Gastroesophageal sphincter (tissue), 3 donors: ENCODE results near the gene PLEKHN1.

ENCODE experiments used
- POLR2A ChIP-seq, 2 donors: fragments of 450-650 bp; IDR thresholded peaks; one replicate each; pipeline ENCODE4 v1.6.1; 2017; ENCODE audit warnings: antibody characterized with exemption in 2 of 2, mild to moderate bottlenecking in 2 of 2, moderate library complexity in 1 of 2
- POLR2AphosphoS5 ChIP-seq: sonication (generic); formaldehyde crosslinking; IDR thresholded peaks from one replicate; pipeline ENCODE4 v1.6.1; 2017; ENCODE audit warnings: antibody characterized with exemption
- TF ChIP-seq, protein P1 (sequence below), 4 experiments: fragments of 200-600 bp in 2 of 4; fragments of 450-650 bp in 2 of 4; sonication (generic) in 1 of 4; IDR thresholded peaks; one replicate each; pipeline ENCODE4 v1.5.1; 2017 to 2019; ENCODE audit warnings: antibody characterized with exemption in 4 of 4, mild to moderate bottlenecking in 2 of 4, moderate library complexity in 2 of 4

DNA sequence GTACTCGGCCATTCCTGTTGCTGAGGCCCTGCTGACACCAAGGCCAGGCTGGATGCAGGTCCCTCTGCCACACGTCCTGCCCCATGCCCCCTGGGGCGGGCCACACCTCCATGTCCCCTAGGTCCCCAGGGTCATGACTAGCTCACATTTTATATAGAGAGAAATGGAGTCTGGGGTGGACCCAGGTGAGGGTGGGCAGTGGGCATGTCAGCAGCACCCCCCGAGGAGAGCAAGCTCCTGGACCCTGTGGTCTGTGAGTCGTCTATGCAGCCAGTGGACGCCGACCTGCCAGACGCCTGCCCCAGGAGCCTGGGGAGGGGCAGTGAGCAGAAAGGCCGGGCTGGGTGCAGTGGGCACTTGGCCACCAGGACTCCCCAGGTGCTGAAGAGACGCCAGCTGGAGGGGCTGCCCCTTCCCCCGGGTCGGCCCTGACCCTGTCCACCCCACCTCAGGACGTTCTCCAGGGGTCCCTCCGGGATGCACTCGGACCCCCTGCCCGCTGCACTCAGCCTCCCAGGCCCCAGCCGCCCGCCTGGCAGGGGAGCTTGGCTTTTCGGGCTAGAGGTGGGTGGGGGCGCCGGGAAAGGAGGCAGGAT lies 26.7 kb upstream of the PLEKHN1 start:
- TF ChIP-seq, protein P1, sequence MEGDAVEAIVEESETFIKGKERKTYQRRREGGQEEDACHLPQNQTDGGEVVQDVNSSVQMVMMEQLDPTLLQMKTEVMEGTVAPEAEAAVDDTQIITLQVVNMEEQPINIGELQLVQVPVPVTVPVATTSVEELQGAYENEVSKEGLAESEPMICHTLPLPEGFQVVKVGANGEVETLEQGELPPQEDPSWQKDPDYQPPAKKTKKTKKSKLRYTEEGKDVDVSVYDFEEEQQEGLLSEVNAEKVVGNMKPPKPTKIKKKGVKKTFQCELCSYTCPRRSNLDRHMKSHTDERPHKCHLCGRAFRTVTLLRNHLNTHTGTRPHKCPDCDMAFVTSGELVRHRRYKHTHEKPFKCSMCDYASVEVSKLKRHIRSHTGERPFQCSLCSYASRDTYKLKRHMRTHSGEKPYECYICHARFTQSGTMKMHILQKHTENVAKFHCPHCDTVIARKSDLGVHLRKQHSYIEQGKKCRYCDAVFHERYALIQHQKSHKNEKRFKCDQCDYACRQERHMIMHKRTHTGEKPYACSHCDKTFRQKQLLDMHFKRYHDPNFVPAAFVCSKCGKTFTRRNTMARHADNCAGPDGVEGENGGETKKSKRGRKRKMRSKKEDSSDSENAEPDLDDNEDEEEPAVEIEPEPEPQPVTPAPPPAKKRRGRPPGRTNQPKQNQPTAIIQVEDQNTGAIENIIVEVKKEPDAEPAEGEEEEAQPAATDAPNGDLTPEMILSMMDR (IDR thresholded peaks at IDR 0.05) = no peak
- no peak for TF ChIP-seq POLR2A (IDR thresholded peaks at IDR 0.05)
- no peak for TF ChIP-seq POLR2AphosphoS5
